Calu3 (cell line): ENCODE data around the gene COL16A1. TPM values are rescaled to one million over a fixed set of nuclear protein-coding genes. Genes with fewer than 3 reads are reported as not detected.

Experiments
- BruUV-seq: library from RNA; stranded (reverse); fragments of 400-500 nt; replicated peaks from 2 replicates; lab custom pipeline; 2021; lab: Mats Ljungman, UMichigan
- CTCF ChIA-PET: fragments of 300-600 bp; sonication (Branson Sonifier 250); formaldehyde crosslinking; loops from one replicate; lab custom pipeline; 2022; ENCODE audit warnings: antibody characterized with exemption; lab: Charles Lee
- DNase-seq: peaks from one replicate; pipeline ENCODE4 v3.0.0; 2022
- H3K27ac Mint-ChIP-seq: one replicate; pipeline ENCODE4 v1.8.0; 2022; ENCODE audit warnings: mixed read lengths; ENCODE audit not compliant: unreplicated experiment
- H3K27me3 Mint-ChIP-seq: one replicate; pipeline ENCODE4 v1.8.0; 2022; ENCODE audit warnings: mixed read lengths; ENCODE audit not compliant: unreplicated experiment
- H3K36me3 Mint-ChIP-seq: one replicate; pipeline ENCODE4 v1.8.0; 2022; ENCODE audit warnings: mild to moderate bottlenecking, moderate library complexity, mixed read lengths; ENCODE audit not compliant: insufficient read depth, unreplicated experiment
- H3K4me1 Mint-ChIP-seq: one replicate; pipeline ENCODE4 v1.8.0; 2022; ENCODE audit warnings: mild to moderate bottlenecking, low read depth, mixed read lengths; ENCODE audit not compliant: unreplicated experiment
- H3K4me3 Mint-ChIP-seq: one replicate; pipeline ENCODE4 v1.8.0; 2022; ENCODE audit warnings: mild to moderate bottlenecking, low read depth, moderate library complexity, mixed read lengths; ENCODE audit not compliant: unreplicated experiment
- H3K9me3 Mint-ChIP-seq: one replicate; pipeline ENCODE4 v1.8.0; 2022; ENCODE audit warnings: low read depth, mixed read lengths; ENCODE audit not compliant: unreplicated experiment
- CTCF ChIP-seq: fragments of 200-600 bp; IDR thresholded peaks from one replicate; pipeline ENCODE4 v1.8.0; 2022; ENCODE audit warnings: antibody characterized with exemption; ENCODE audit not compliant: unreplicated experiment
- intact Hi-C: fragments of 100-400 bp; cut with micrococcal nuclease; formaldehyde crosslinking; loops from one replicate; pipeline ENCODE4 v1.10.0; 2022; ENCODE audit not compliant: unreplicated experiment
- total RNA-seq: library from RNA; stranded (reverse); gene quantifications from 2 replicates; pipeline ENCODE4 v1.2.3, GENCODE V29; 2022

Gene COL16A1
- total RNA-seq, 1 experiment from 2014 or later = 3.8 TPM

GRCh38 chr1:31617916-31618746 lies 85.7 kb downstream of the COL16A1 start:
- Mint-ChIP-seq H3K4me3 (peak overlapping the region; percentile 71), H3K27me3 (peaks cover 44% of the 10 kb centered on the region), H3K27ac (no peak overlapping the region), H3K36me3 (peaks cover 6% of the 10 kb centered on the region), H3K4me1 (peaks cover 7% of the 10 kb centered on the region), H3K9me3 (no peaks in the 10 kb centered on the region)
- TF ChIP-seq CTCF = peak; percentile 92
- BruUV-seq = no TSS peak
- CTCF ChIA-PET = interaction anchor here (0.6 to 1.4 kb wide), 8 partner anchors 12 to 1824 kb away, joined by 3 to 5 read pairs (median 3); no protein-coding TSS in a partner anchor
- intact Hi-C loops = no loop called here
- peak; percentile 69 for DNase-seq

GRCh38 chr1:31617218-31617915 lies 86.5 kb downstream of the COL16A1 start, which contains the start of gene HCRTR1:
Gene HCRTR1 (plus strand): TSS chr1:31617689. CDS start chr1:31619193, 1,504 bp downstream.
- H3K4me1 Mint-ChIP-seq = peaks cover 7% of the 10 kb centered on the region
- H3K27me3 Mint-ChIP-seq = peaks cover 44% of the 10 kb centered on the region
- no peaks in the 10 kb centered on the region for H3K9me3 Mint-ChIP-seq
- TF ChIP-seq CTCF = no peak
- CTCF ChIA-PET = interaction anchor here (0.5 to 1.4 kb wide), 6 partner anchors 12 to 1426 kb away, joined by 3 to 7 read pairs (median 4); no protein-coding TSS in a partner anchor
- peak within 1 kb of the TSS; percentile 72 for H3K27ac Mint-ChIP-seq
- peaks cover 6% of the 10 kb centered on the region for H3K36me3 Mint-ChIP-seq
- no TSS peak for BruUV-seq
- DNase-seq = no peak
- intact Hi-C loops = no loop called here
- peak within 1 kb of the TSS; percentile 71 for H3K4me3 Mint-ChIP-seq

- TF ChIP-seq CTCF = no peak
- H3K4me3 Mint-ChIP-seq = no peak overlapping the region
- H3K27ac Mint-ChIP-seq = no peak overlapping the region
- intact Hi-C loops = no loop called here
- no peaks in the 10 kb centered on the region for H3K9me3 Mint-ChIP-seq
- no peak for DNase-seq
- peaks cover 6% of the 10 kb centered on the region for H3K36me3 Mint-ChIP-seq
- CTCF ChIA-PET = no interaction called here
- H3K4me1 Mint-ChIP-seq = peaks cover 7% of the 10 kb centered on the region
- no TSS peak for BruUV-seq
- H3K27me3 Mint-ChIP-seq = peaks cover 44% of the 10 kb centered on the region
Observed at GRCh38 chr1:31615939-31616338, 87.9 kb downstream of the COL16A1 start.

- intact Hi-C loops = no loop called here
- peaks cover 44% of the 10 kb centered on the region for H3K27me3 Mint-ChIP-seq
- CTCF ChIA-PET = no interaction called here
- H3K4me3 Mint-ChIP-seq = no peak overlapping the region
- DNase-seq = no peak
- H3K36me3 Mint-ChIP-seq = peaks cover 6% of the 10 kb centered on the region
- TF ChIP-seq CTCF = no peak
- H3K9me3 Mint-ChIP-seq = no peaks in the 10 kb centered on the region
- H3K4me1 Mint-ChIP-seq = peaks cover 7% of the 10 kb centered on the region
- BruUV-seq = no TSS peak
- H3K27ac Mint-ChIP-seq = no peak overlapping the region
Observed at GRCh38 chr1:31615414-31615813, 88.4 kb downstream of the COL16A1 start.
